NOMO-1 treated with DMSO at 0.1 percent for 48 hours (cell line): Measurements from ENCODE around the gene DLK1.

Experiments used
- DNase-seq: peaks from one replicate; lab custom pipeline; 2025; ENCODE audit not compliant: unreplicated experiment; lab: John Stamatoyannopoulos, UW

DLK1 gene

GRCh38 chr14:100775351-100775830 is 48.7 kb downstream of the DLK1 start:
- DNase-seq = no peak

- DNase-seq = no peak
These were observed 49.3 kb downstream of the DLK1 start for GRCh38 chr14:100775831-100776591.

GRCh38 chr14:100776681-100777365 is 50.1 kb downstream of the DLK1 start:
- DNase-seq = no peak

GRCh38 chr14:100777366-100777817 is 50.7 kb downstream of the DLK1 start:
- no peak for DNase-seq

- DNase-seq = no peak
These were observed 51.3 kb downstream of the DLK1 start for GRCh38 chr14:100777818-100778525.

- no peak for DNase-seq
These were observed 51.8 kb downstream of the DLK1 start for GRCh38 chr14:100778526-100778882.

GRCh38 chr14:100778951-100779690 is 52.4 kb downstream of the DLK1 start:
- DNase-seq = no peak

GRCh38 chr14:100779691-100780080 is 53.0 kb downstream of the DLK1 start:
- DNase-seq = no peak

- DNase-seq = no peak
These were observed 53.6 kb downstream of the DLK1 start for GRCh38 chr14:100780246-100780645.

GRCh38 chr14:100780646-100781355 is 54.1 kb downstream of the DLK1 start:
- DNase-seq = no peak

GRCh38 chr14:100781952-100782351 is 55.3 kb downstream of the DLK1 start:
- DNase-seq = no peak

- no peak for DNase-seq
These were observed 56.0 kb downstream of the DLK1 start for GRCh38 chr14:100782516-100783320.

- no peak for DNase-seq
These were observed 57.1 kb downstream of the DLK1 start for GRCh38 chr14:100783630-100784370.

- DNase-seq = no peak
These were observed 58.0 kb downstream of the DLK1 start for GRCh38 chr14:100784523-100785337.

GRCh38 chr14:100785338-100785615 is 58.6 kb downstream of the DLK1 start:
- no peak for DNase-seq

- DNase-seq = no peak
These were observed 58.9 kb downstream of the DLK1 start for GRCh38 chr14:100785626-100786025.

GRCh38 chr14:100786131-100786530 is 59.4 kb downstream of the DLK1 start:
- DNase-seq = no peak

- no peak for DNase-seq
These were observed 60.0 kb downstream of the DLK1 start for GRCh38 chr14:100786576-100787219.
